PFSK-1 (cell line): ENCODE data around the gene PPP2R2B.

ENCODE experiments used
- FOXP2 ChIP-seq: optimal IDR thresholded peaks from 2 replicates; pipeline ENCODE3; 2011; ENCODE audit warnings: borderline replicate concordance, control low read depth, inconsistent platforms; ENCODE audit not compliant: insufficient read depth; ENCODE audit errors: extremely low read length, extremely low read depth
- POLR2AphosphoS5 ChIP-seq: IDR thresholded peaks from 2 replicates; pipeline ENCODE4 v1.6.1; 2012; ENCODE audit warnings: low read depth, mild to moderate bottlenecking, control low read depth, low read length, moderate library complexity
- REST ChIP-seq, 2 experiments: IDR thresholded peaks; 2 replicates each; pipeline versions ENCODE4 v1.6.1 to v1.8.0; 2011 to 2012; ENCODE audit warnings: low read depth in 2 of 2, low read length in 2 of 2, control low read depth in 1 of 2, inconsistent platforms in 1 of 2, mild to moderate bottlenecking in 1 of 2, moderate library complexity in 1 of 2; ENCODE audit not compliant: insufficient read depth in 1 of 2
- SIN3A ChIP-seq: IDR thresholded peaks from 2 replicates; pipeline ENCODE4 v1.6.1; 2012; ENCODE audit warnings: mild to moderate bottlenecking, low read length, moderate library complexity, borderline replicate concordance; ENCODE audit not compliant: insufficient read depth
- TAF1 ChIP-seq: IDR thresholded peaks from 2 replicates; pipeline ENCODE4 v1.6.1; 2012; ENCODE audit warnings: low read length, control low read depth, borderline replicate concordance; ENCODE audit not compliant: insufficient read depth

GRCh38 chr5:146836226-146836842 lies 42.2 kb downstream of the PPP2R2B start:
- TF ChIP-seq TAF1 (no peak), POLR2AphosphoS5 (no peak), SIN3A (no peak), REST (IDR thresholded peaks at IDR 0.05; ENCODE audit: insufficient read depth in 1 of 2, low read depth in 2 of 2, low read length in 2 of 2) (no peak), FOXP2 (no peak)
